Calu3 (cell line): Measurements from ENCODE around the gene SMOC2. TPM values are rescaled to one million over a fixed set of nuclear protein-coding genes. Genes with fewer than 3 reads are reported as not detected.

Experiments
- BruUV-seq: library from RNA; stranded (reverse); fragments of 400-500 nt; replicated peaks from 2 replicates; lab custom pipeline; 2021; lab: Mats Ljungman, UMichigan
- CTCF ChIA-PET: fragments of 300-600 bp; sonication (Branson Sonifier 250); formaldehyde crosslinking; loops from one replicate; lab custom pipeline; 2022; ENCODE audit warnings: antibody characterized with exemption; lab: Charles Lee
- DNase-seq: peaks from one replicate; pipeline ENCODE4 v3.0.0; 2022
- H3K27ac Mint-ChIP-seq: one replicate; pipeline ENCODE4 v1.8.0; 2022; ENCODE audit warnings: mixed read lengths; ENCODE audit not compliant: unreplicated experiment
- H3K27me3 Mint-ChIP-seq: one replicate; pipeline ENCODE4 v1.8.0; 2022; ENCODE audit warnings: mixed read lengths; ENCODE audit not compliant: unreplicated experiment
- H3K36me3 Mint-ChIP-seq: one replicate; pipeline ENCODE4 v1.8.0; 2022; ENCODE audit warnings: mild to moderate bottlenecking, moderate library complexity, mixed read lengths; ENCODE audit not compliant: insufficient read depth, unreplicated experiment
- H3K4me1 Mint-ChIP-seq: one replicate; pipeline ENCODE4 v1.8.0; 2022; ENCODE audit warnings: mild to moderate bottlenecking, low read depth, mixed read lengths; ENCODE audit not compliant: unreplicated experiment
- H3K4me3 Mint-ChIP-seq: one replicate; pipeline ENCODE4 v1.8.0; 2022; ENCODE audit warnings: mild to moderate bottlenecking, low read depth, moderate library complexity, mixed read lengths; ENCODE audit not compliant: unreplicated experiment
- H3K9me3 Mint-ChIP-seq: one replicate; pipeline ENCODE4 v1.8.0; 2022; ENCODE audit warnings: low read depth, mixed read lengths; ENCODE audit not compliant: unreplicated experiment
- CTCF ChIP-seq: fragments of 200-600 bp; IDR thresholded peaks from one replicate; pipeline ENCODE4 v1.8.0; 2022; ENCODE audit warnings: antibody characterized with exemption; ENCODE audit not compliant: unreplicated experiment
- intact Hi-C: fragments of 100-400 bp; cut with micrococcal nuclease; formaldehyde crosslinking; loops from one replicate; pipeline ENCODE4 v1.10.0; 2022; ENCODE audit not compliant: unreplicated experiment
- total RNA-seq: library from RNA; stranded (reverse); gene quantifications from 2 replicates; pipeline ENCODE4 v1.2.3, GENCODE V29; 2022

Gene SMOC2
- total RNA-seq, 1 experiment from 2014 or later = 1.1 TPM

DNA sequence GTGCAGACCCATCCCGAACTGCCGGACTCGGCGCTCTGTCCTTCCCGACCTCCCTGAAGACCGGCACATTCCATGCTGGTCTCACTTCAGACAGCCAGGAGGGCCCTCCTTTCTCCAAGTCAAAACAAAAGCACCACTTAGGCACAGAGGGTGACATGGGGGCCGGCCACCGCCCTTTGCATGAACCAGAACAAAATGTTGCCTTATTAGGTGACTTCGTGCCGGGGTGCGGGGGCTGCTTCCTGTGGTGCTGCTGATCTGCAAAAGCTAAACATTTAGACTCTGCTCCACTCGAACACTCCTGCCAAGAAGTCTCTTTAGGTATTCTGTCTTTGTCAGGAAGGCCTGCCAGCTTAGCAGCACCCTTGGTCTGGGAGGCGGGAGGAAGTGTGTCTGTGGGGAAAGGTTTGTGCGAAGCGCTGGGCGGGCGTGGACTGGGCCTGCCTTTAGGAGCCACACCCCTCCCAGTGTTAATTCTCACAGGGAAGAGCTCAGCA lies 133.8 kb downstream of the SMOC2 start:
- H3K27me3 Mint-ChIP-seq = peaks cover 20% of the 10 kb centered on the region
- H3K9me3 Mint-ChIP-seq = no peaks in the 10 kb centered on the region
- no peaks in the 10 kb centered on the region for H3K36me3 Mint-ChIP-seq
- H3K4me3 Mint-ChIP-seq = no peak overlapping the region
- no TSS peak for BruUV-seq
- intact Hi-C loops = no loop called here
- H3K27ac Mint-ChIP-seq = no peak overlapping the region
- no peaks in the 10 kb centered on the region for H3K4me1 Mint-ChIP-seq
- CTCF ChIA-PET = no interaction called here
- TF ChIP-seq CTCF = no peak
- no peak for DNase-seq

DNA sequence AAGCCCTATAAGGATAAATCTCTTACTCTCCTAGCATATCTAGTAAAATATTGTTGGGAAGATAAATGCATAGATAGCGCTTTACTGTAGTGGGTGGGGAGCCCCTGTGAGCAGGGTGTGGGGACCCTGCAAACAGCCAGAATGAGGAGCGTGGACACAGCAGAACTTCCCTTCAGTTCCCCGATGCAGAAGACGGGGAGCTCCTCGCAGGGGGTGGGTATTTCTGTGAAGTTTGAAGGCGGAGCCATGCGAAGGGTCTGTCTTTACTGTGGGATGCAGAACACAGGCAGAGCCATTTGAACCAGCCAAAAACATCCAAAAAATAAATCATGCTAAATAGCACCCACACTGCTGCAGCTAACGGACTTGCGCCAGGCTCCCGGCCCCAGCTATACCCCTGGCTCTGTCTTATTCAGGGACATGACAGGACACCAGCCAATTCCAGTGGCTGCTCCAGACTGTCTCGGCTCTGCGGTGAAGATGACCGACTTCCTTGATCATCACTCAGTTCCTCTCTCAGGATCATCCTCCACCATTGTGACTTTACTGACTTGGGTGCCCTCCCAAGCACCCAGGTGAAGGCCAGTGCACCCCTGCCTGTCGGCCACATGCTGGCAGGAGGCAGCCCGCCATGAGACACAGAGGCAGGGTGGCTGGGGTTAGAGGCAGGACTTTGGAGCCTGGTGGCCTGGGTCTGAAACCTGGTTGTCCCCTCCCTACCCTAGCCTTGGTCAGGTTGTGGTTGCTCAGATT lies 134.5 kb downstream of the SMOC2 start:
- no peak for DNase-seq
- Mint-ChIP-seq H3K36me3 (no peaks in the 10 kb centered on the region), H3K4me1 (no peaks in the 10 kb centered on the region), H3K27me3 (peaks cover 22% of the 10 kb centered on the region), H3K4me3 (no peak overlapping the region), H3K9me3 (no peaks in the 10 kb centered on the region), H3K27ac (no peak overlapping the region)
- intact Hi-C loops = no loop called here
- CTCF ChIA-PET = no interaction called here
- no TSS peak for BruUV-seq
- no peak for TF ChIP-seq CTCF

GRCh38 chr6:168576388-168576787 lies 135.4 kb downstream of the SMOC2 start:
- Mint-ChIP-seq H3K4me3 (no peak overlapping the region), H3K27ac (no peak overlapping the region), H3K36me3 (no peaks in the 10 kb centered on the region), H3K9me3 (no peaks in the 10 kb centered on the region), H3K27me3 (peaks cover 22% of the 10 kb centered on the region), H3K4me1 (no peaks in the 10 kb centered on the region)
- no peak for DNase-seq
- BruUV-seq = no TSS peak
- TF ChIP-seq CTCF = no peak
- intact Hi-C loops = no loop called here
- CTCF ChIA-PET = no interaction called here

DNA sequence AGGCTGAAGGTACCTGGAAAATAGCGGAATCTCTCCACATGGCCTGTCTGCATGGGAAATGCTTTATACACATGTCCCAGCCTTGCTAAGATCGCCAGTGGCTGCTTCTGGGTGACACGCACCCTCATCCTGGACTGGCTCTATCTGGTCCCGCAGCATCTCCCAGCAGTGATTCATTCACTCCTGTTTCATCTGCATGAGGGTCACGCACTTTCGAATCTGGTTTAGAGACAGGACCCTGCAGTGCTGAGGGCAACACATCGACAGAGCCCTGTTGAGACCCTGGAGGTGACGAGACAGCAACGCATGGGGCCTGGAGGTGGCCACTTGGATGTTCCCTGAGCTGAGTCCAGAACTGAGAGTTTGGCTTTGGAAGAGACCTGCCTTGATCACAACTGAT lies 136.5 kb downstream of the SMOC2 start:
- Mint-ChIP-seq H3K27ac (no peak overlapping the region), H3K27me3 (peaks cover 22% of the 10 kb centered on the region), H3K4me3 (no peak overlapping the region), H3K9me3 (no peaks in the 10 kb centered on the region), H3K36me3 (no peaks in the 10 kb centered on the region), H3K4me1 (no peaks in the 10 kb centered on the region)
- intact Hi-C loops = no loop called here
- BruUV-seq = no TSS peak
- DNase-seq = no peak
- TF ChIP-seq CTCF = no peak
- CTCF ChIA-PET = no interaction called here
